ENCODE data around the gene MOB3A.
"Not testable (repeated sequence)": the region's sequence is repeated elsewhere in the genome, so short reads cannot be mapped to it uniquely, and the experiment has no call there.

Gene MOB3A

GRCh38 chr19:2034253-2034652, 61.9 kb downstream of the MOB3A start:
- not testable (repeated sequence) for DNase-seq (ENCODE audit: low read depth, low spot score)

DNA sequence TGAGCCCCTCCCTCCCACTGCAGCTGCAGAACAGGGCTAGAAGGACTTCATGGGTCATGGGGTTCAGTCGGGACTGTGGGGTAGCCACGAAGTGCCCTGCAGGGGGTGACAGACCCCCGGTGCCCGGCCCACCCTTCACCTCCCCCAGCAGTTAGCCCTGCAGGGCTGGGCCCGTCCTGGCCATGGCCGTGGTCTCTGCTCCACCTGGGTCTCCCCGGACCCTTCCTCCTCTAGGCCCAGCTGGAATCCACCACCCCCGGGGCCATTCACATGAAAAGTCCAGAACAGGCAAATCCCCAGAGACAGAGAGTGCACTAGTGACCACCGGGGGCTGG, 62.3 kb downstream of the MOB3A start:
- DNase-seq (ENCODE audit: low read depth, low spot score): no peak

- no peak for DNase-seq (ENCODE audit: low read depth, low spot score)
Measured at GRCh38 chr19:2033115-2033824, 62.9 kb downstream of the MOB3A start.

DNA sequence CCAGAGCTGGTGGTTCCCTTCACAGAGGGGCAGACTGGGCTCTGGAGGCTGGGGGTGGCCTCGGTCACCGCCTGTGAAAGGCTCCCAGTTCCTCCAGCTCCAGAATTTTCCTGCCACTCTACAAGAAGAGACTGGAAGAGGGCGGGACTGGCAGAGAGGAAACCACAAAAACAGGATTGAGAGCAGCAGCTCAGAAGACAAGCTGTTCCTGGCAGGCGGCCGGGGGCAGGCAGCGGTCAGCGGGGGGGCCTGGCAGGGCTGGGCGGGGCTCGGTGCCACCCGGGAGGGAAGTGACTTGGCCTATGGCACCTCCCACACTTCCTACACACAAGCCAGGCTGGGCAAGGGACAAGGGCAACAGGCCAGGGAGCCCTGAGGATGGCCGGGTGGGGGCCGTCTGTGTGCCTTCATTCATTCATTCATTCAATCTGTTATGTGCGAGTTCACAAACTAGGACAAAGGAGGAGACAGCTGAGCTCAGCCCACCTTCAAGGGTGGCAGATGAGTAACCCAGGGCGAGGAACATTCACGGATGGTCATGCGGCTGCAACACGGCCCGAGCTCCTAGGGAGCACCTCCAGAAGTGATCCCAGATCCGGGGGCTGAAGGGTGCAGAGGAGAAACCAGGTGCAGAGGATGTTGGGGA, 63.7 kb downstream of the MOB3A start:
- no peak for DNase-seq (ENCODE audit: low read depth, low spot score)

GRCh38 chr19:2027361-2027760, 68.8 kb downstream of the MOB3A start:
- DNase-seq (ENCODE audit: low read depth, low spot score): no peak

DNA sequence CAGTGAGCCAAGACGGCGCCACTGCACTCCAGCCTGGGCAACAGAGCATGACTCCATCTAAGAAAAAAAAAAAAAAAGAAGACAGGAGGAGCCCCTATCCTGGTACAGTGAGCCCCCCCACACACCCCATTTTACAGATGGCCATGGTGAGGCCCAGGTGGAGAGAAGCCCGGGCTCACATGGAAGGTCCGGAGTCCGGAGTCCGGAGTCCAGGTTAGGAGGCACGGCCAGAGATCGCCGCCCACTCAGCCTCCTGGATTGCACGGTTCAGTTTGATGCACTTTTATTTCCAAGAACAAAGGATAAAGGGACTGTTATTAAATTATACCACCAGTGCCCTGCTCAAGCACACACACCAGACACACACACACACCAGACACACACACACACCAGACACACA, 69.4 kb downstream of the MOB3A start:
- no peak for DNase-seq (ENCODE audit: low read depth, low spot score)

DNA sequence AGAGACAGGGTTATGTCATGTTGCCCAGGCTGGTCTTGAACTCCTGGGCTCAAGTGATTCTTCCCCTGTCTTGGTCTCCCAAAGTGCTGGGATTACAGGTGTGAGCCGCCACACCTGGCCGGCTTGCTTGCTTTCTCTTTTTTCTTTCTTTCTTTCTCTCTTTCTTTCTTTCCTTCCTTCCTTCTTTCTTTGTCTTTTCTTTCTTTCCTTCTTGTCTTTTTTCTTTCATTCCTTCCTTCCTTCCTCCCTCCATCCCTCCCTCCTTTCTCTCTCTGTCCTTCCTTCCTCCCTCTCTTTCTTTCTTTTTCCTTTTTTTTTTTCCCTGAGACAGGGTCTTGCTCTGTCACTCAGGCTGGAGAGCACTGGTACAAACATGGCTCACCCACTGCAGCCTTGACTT, 73.8 kb downstream of the MOB3A start:
- DNase-seq (ENCODE audit: low read depth, low spot score): no peak

- no peak for DNase-seq (ENCODE audit: low read depth, low spot score)
Measured at GRCh38 chr19:2021453-2022140, 74.5 kb downstream of the MOB3A start.
